ENCODE results near the gene SCYGR8. TPM values are rescaled to one million over a fixed set of nuclear protein-coding genes. Genes with fewer than 3 reads are reported as not detected.

SCYGR8 gene
- total RNA-seq, 1 donor from 2014 or later: not detected

Other genes with a start within 250 kb of the SCYGR8 start
- gene SCYGR2, start 147.0 kb upstream of the SCYGR8 start, total RNA-seq: not detected
- not detected for gene SCYGR3, start 131.1 kb upstream of the SCYGR8 start, total RNA-seq
- gene SCYGR4, start 128.4 kb upstream of the SCYGR8 start, total RNA-seq: not detected
- not detected for gene SCYGR5, start 79.1 kb upstream of the SCYGR8 start, total RNA-seq
- gene SLC19A3, start 27.9 kb upstream of the SCYGR8 start, total RNA-seq: 87.4 TPM
- gene SCYGR6, start 21.1 kb upstream of the SCYGR8 start, total RNA-seq: not detected
- gene SCYGR7, start 17.6 kb upstream of the SCYGR8 start, total RNA-seq: not detected
- gene CCL20, start 67.9 kb downstream of the SCYGR8 start, total RNA-seq: 1.0 TPM
- gene DAW1, start 125.7 kb downstream of the SCYGR8 start, total RNA-seq: not detected

Data from mucosa of gallbladder (tissue), 1 donor.